ENCODE results near the gene TMEM121B.

TMEM121B gene

DNA sequence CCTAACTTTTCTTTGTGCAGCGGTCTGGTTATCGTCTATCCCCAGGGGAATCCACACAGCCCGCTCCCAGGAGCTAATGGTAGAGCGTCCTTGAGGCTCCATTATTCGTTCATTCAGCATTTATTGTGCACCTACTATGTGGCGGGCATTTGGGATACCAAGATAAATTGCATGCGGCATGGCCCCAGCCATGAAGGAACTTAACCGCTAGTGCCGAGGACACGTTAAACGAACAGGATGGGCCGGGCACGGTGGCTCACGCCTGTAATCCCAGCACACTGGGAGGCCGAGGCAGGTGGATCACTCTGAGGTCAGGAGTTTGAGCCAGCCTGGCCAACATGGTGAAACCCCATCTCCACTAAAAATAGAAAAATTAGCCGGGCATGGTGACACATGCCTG is 11.2 kb downstream of the TMEM121B start:
- no peak for DNase-seq (ENCODE audit: low spot score)

- no peak for DNase-seq (ENCODE audit: low spot score)
Measured at GRCh38 chr22:17109113-17109865, 11.9 kb downstream of the TMEM121B start.

- DNase-seq (ENCODE audit: low spot score), result no peak
Measured at GRCh38 chr22:17108256-17109112, 12.7 kb downstream of the TMEM121B start.

DNA sequence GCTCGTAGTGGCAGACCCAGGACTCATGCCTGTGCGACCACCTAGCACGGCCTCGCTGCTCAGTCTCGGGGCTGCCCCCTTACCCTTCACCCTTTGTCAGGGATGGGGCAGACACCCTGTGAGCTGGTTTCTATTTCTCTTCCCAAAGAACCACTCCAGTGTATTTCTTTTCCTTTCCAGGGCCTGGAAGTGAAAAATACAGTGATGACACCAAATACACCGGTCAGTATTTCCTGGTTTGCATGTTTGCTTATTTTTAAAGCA is 13.7 kb downstream of the TMEM121B start:
- DNase-seq (ENCODE audit: low spot score), result no peak

DNA sequence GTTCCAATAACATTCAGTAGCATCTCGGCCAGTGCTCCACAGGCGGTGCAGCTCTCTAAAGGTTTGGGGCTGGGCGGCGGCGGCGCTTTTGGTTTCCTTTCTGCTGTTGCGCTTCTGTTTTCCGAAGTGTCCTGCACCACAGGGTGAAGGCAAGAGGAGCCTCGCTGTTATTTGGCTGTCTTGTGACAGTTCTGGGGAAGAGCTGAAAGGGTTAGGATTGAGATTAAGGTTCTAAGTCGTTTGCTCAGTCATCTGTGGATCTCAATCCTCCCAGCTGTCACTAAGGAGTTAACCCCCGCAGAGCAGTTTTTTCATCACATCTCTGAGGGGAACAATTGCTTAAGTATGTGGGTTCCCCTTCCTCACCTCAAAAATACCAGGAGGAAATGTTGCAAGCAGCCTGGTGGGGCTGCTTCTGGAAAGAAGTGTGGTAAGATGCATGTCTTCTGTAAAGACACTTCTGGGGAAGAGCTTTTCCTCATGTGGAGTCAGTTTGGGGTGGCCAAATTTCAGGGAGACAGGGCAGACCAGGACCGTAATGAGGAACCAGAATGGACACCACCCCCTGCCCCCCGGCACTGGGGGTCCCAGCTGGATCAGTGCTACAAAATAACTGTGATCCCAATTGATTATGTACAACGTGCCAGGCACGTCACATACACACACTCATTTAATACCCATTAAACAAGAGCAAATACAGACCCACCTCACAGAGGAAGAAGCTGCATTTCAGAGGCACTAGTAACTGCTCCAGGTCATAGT is 14.2 kb downstream of the TMEM121B start:
- DNase-seq (ENCODE audit: low spot score), result no peak

- no peak for DNase-seq (ENCODE audit: low spot score)
Measured at GRCh38 chr22:17106161-17106784, 14.9 kb downstream of the TMEM121B start.

- DNase-seq (ENCODE audit: low spot score), result no peak
Measured at GRCh38 chr22:17105143-17106129, 15.7 kb downstream of the TMEM121B start.

- no peak for DNase-seq (ENCODE audit: low spot score)
Measured at GRCh38 chr22:17104336-17104935, 16.7 kb downstream of the TMEM121B start.

- DNase-seq (ENCODE audit: low spot score), result no peak
Measured at GRCh38 chr22:17103351-17103750, 17.8 kb downstream of the TMEM121B start.

DNA sequence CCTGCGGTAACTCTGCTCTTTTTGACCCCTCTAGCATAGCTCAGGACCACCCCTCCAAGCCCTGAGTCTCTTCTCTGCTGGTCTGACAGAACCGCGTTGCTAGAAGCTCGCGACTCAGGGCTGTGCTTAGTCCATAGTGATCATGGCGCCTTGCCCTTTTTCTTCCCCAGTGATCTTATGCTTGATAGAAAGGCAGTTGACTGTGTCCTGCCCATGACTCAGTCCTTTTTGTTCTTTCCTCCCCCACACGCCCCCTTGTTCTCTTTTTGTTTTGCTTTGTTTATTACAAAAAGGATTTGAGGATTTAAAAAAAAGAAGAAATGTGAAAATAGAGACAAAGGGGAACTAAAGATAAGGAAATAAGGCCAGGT is 18.9 kb downstream of the TMEM121B start:
- DNase-seq (ENCODE audit: low spot score), result no peak

DNA sequence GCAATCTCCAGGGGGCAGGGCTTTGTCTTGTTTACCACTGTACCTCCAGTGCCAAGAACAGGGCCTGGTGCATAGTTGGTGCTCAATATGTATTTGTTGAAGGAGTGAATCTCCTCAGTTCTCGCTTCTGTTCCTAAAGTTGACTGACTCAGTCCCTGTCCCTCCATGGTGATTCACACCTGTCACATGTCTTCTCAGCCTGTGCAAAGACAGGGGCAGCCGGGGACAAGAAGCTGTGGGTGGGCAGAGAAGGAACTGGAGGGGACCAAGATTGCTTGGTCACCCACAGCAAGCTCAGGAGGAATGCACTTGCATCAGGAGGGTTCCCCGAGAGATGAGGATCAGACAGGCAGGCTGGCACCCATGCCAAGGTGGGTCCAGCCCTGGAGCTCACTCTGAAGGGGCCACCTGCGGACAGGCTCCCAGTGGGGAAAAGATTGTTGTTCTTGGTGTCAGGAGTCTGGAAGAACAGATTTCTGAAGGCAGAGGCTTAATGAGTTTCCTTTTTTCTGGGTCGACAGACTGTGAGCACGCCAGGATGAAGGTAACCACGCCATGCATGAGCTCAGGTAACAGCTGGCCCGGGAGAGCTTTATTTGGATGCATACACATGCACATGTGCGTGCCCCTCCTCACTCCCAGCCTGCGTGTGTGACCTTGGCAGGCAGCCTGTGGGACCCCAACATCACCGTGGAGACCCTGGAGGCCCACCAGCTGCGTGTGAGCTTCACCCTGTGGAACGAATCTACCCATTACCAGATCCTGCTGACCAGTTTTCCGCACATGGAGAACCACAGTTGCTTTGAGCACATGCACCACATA is 19.5 kb downstream of the TMEM121B start:
- DNase-seq (ENCODE audit: low spot score), result no peak

DNA sequence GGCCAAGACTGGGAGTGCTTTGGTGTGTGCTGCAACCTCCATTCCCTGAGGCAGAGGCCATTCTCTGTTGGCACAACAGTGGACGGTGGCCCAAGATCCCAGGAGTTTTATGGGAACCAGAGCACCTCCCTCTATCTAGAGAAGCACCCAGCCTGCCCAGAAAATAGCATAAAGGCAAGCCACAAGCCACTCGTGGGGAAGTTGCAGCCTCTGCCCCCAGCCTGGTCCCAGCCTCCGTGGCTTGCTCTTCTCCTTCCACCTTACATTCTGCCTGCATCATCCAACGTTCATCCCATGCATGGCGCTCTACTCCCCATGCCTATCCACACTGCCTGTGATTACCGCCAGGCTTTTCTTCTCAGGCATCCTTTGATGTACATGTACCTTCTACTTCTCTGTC is 20.5 kb downstream of the TMEM121B start:
- no peak for DNase-seq (ENCODE audit: low spot score)

- no peak for DNase-seq (ENCODE audit: low spot score)
Measured at GRCh38 chr22:17098379-17098819, 22.8 kb downstream of the TMEM121B start.

DNA sequence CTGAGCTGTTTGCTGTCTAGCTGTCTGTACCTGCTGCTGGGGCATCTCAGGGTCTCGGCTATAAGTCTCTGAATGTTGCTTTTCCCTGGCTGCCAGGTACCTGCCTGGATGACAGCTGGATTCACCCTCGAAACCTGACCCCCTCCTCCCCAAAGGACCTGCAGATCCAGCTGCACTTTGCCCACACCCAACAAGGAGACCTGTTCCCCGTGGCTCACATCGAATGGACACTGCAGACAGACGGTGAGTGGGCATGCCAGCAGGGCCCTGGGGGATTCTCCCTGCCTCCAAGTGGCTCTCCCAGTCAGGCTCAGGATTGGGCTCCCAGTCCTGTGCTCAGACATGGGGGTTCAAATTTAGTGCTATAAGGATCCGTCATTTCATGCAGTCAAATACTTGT is 23.5 kb downstream of the TMEM121B start:
- DNase-seq (ENCODE audit: low spot score), result no peak

GRCh38 chr22:17097062-17097461 is 24.1 kb downstream of the TMEM121B start:
- DNase-seq (ENCODE audit: low spot score), result no peak

GRCh38 chr22:17096071-17096470 is 25.1 kb downstream of the TMEM121B start:
- no peak for DNase-seq (ENCODE audit: low spot score)

DNA sequence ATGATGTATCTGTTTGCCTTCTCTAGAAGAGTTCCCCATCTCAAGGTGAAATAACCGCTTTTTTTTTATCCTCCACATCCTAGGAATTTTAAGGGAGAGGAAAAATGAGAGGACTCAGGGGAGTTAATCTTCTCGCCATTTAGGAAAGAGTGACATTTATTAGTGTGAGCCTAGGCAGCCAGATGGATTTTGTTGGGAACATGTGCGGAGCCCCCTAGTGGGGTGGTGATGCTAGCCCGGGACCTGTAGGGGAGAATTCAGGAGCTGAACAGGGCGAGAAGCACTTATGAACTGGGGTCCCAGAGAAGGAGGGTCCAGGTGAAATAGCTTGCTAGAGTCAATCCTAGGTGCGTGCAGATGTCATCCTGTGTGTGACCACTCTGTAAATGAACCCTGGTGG is 25.6 kb downstream of the TMEM121B start:
- DNase-seq (ENCODE audit: low spot score), result no peak

DNA sequence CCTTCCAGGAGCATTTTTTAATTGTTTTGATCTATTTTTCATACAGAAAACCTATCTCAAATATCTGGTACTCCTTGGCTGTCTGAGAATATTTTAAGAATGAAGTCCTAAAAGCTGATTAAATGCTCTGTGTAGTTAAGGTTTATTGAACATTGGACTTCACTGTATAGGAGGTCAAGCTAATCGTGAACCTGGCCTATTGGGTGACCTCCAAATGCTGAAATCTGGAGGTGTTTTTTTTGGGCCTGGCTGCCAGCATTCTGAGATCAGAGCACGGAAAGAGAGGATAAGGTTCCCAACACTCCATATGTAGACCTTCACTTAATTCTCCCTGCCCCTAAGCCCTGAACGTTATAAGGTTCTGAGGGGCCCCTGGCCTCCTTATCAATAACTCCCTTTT is 28.1 kb downstream of the TMEM121B start:
- DNase-seq (ENCODE audit: low spot score), result no peak

GRCh38 chr22:17091851-17092250 is 29.3 kb downstream of the TMEM121B start:
- no peak for DNase-seq (ENCODE audit: low spot score)

DNA sequence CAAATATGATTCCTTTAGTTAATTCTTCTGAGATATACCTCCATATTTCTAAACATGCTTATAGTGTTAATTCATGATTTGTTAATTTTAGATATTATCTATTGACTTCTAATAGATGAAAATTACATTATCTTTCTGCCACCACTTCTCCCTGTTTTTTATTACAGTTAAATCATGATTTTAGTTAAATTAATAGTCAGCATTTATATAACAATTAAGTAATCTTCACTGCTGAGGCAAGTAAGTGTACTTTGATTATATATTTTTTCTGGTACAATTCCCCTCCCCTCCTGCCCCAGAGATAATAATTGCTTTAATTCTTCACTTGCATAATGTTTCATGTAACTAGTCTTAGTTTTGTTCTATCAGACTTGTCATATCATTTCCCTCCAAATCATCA is 30.6 kb downstream of the TMEM121B start:
- DNase-seq (ENCODE audit: low spot score), result no peak
